ENCODE measurements around the gene ADGRD1.

Gene ADGRD1

GRCh38 chr12:131057211-131057721 is 103.6 kb downstream of the ADGRD1 start:
- intact Hi-C loops (cut with DNase I; ENCODE audit: low total_unique reads): no loop called here
- H3K36me3 ChIP-seq: no peaks in the 10 kb centered on the region
- no peak overlapping the region for H3K4me3 ChIP-seq
- no peak overlapping the region for H3K27ac ChIP-seq
- H3K9me3 ChIP-seq: no peaks in the 10 kb centered on the region
- peak; percentile 19 to 47 for DNase-seq
- no peaks in the 10 kb centered on the region for H3K4me1 ChIP-seq
- H3K27me3 ChIP-seq: no peaks in the 10 kb centered on the region
- no peak for TF ChIP-seq CTCF (IDR thresholded peaks at IDR 0.05)

- intact Hi-C loops (cut with DNase I; ENCODE audit: low total_unique reads): no loop called here
- no peak for TF ChIP-seq CTCF (IDR thresholded peaks at IDR 0.05)
- no peak overlapping the region for H3K4me3 ChIP-seq
- no peaks in the 10 kb centered on the region for H3K9me3 ChIP-seq
- no peaks in the 10 kb centered on the region for H3K36me3 ChIP-seq
- H3K27me3 ChIP-seq: no peaks in the 10 kb centered on the region
- no peaks in the 10 kb centered on the region for H3K4me1 ChIP-seq
- DNase-seq: peak; percentile 17 to 60
- H3K27ac ChIP-seq: no peak overlapping the region
Measured at GRCh38 chr12:131057722-131058515, 104.2 kb downstream of the ADGRD1 start.

GRCh38 chr12:131058700-131059099 is 105.0 kb downstream of the ADGRD1 start:
- no peaks in the 10 kb centered on the region for H3K36me3 ChIP-seq
- TF ChIP-seq CTCF (IDR thresholded peaks at IDR 0.05): no peak
- DNase-seq: no peak
- H3K4me1 ChIP-seq: no peaks in the 10 kb centered on the region
- no peak overlapping the region for H3K27ac ChIP-seq
- no peaks in the 10 kb centered on the region for H3K9me3 ChIP-seq
- intact Hi-C loops (cut with DNase I; ENCODE audit: low total_unique reads): no loop called here
- no peaks in the 10 kb centered on the region for H3K27me3 ChIP-seq
- no peak overlapping the region for H3K4me3 ChIP-seq

- intact Hi-C loops (cut with DNase I; ENCODE audit: low total_unique reads): no loop called here
- no peak overlapping the region for H3K27ac ChIP-seq
- no peak for TF ChIP-seq CTCF (IDR thresholded peaks at IDR 0.05)
- H3K27me3 ChIP-seq: no peaks in the 10 kb centered on the region
- H3K4me1 ChIP-seq: no peaks in the 10 kb centered on the region
- no peak overlapping the region for H3K4me3 ChIP-seq
- no peaks in the 10 kb centered on the region for H3K9me3 ChIP-seq
- DNase-seq: peak; percentile 16 to 54
- no peaks in the 10 kb centered on the region for H3K36me3 ChIP-seq
Measured at GRCh38 chr12:131060011-131060703, 106.5 kb downstream of the ADGRD1 start.

GRCh38 chr12:131061041-131061806 is 107.5 kb downstream of the ADGRD1 start:
- no peaks in the 10 kb centered on the region for H3K9me3 ChIP-seq
- H3K27ac ChIP-seq: no peak overlapping the region
- TF ChIP-seq CTCF (IDR thresholded peaks at IDR 0.05): no peak
- H3K4me3 ChIP-seq: no peak overlapping the region
- no peaks in the 10 kb centered on the region for H3K27me3 ChIP-seq
- no peaks in the 10 kb centered on the region for H3K4me1 ChIP-seq
- intact Hi-C loops (cut with DNase I; ENCODE audit: low total_unique reads): no loop called here
- H3K36me3 ChIP-seq: no peaks in the 10 kb centered on the region
- DNase-seq: peak in 1 of 2 donors; percentile 50

Measured in tibial artery (tissue), 4 donors.